K562 (cell line): ENCODE data around the gene LEMD3. TPM values are rescaled to one million over a fixed set of nuclear protein-coding genes. Genes with fewer than 3 reads are reported as not detected.

Source experiments
- CHD2 ChIP-seq: IDR thresholded peaks from 2 replicates; pipeline ENCODE4 v1.6.1; 2011; ENCODE audit warnings: low read depth, low read length
- CREB1 ChIP-seq, 2 experiments: sonication (generic) in 1 of 2; formaldehyde crosslinking in 1 of 2; IDR thresholded peaks; 2 replicates each; pipeline versions ENCODE4 v1.6.1 to v1.8.0; 2012 to 2022; ENCODE audit warnings: inconsistent platforms in 1 of 2, mild to moderate bottlenecking in 1 of 2, missing genetic modification reagents in 1 of 2, moderate library complexity in 1 of 2
- E2F1 ChIP-seq: sonication (generic); formaldehyde crosslinking; IDR thresholded peaks from 2 replicates; pipeline ENCODE4 v1.8.1; 2023; ENCODE audit warnings: mild to moderate bottlenecking, missing genetic modification reagents, moderate library complexity
- E2F8 ChIP-seq: fragments of 450-650 bp; IDR thresholded peaks from 2 replicates; pipeline ENCODE4 v1.7.1; 2018; ENCODE audit warnings: mild to moderate bottlenecking, low read depth; ENCODE audit not compliant: partially characterized antibody
- ELF2 ChIP-seq: fragments of 250-450 bp; sonication (Bioruptor Pico); IDR thresholded peaks from 2 replicates; pipeline ENCODE4 v1.5.0; 2021; ENCODE audit warnings: mild to moderate bottlenecking
- ETV6 ChIP-seq, 3 experiments: fragments of 150-350 bp in 1 of 3; sonication (generic) in 1 of 3; formaldehyde crosslinking in 1 of 3; IDR thresholded peaks; 2 replicates each; pipeline versions ENCODE4 v1.6.1 to v1.8.0; 2014 to 2022; ENCODE audit warnings: borderline replicate concordance in 2 of 3, low read depth in 2 of 3, antibody characterized with exemption in 1 of 3, low read length in 1 of 3, mild to moderate bottlenecking in 1 of 3, missing genetic modification reagents in 1 of 3
- GABPB1 ChIP-seq: sonication (generic); formaldehyde crosslinking; IDR thresholded peaks from 2 replicates; pipeline ENCODE4 v1.8.0; 2022; ENCODE audit warnings: mild to moderate bottlenecking, missing genetic modification reagents
- GATA2 ChIP-seq: sonication (generic); formaldehyde crosslinking; IDR thresholded peaks from 2 replicates; pipeline ENCODE4 v1.4.0; 2020; ENCODE audit warnings: mild to moderate bottlenecking, missing genetic modification reagents
- ILF3 ChIP-seq: fragments of 450-650 bp; IDR thresholded peaks from 2 replicates; pipeline ENCODE4 v1.6.1; 2018; ENCODE audit warnings: antibody characterized with exemption, mild to moderate bottlenecking, moderate library complexity, borderline replicate concordance
- KHSRP ChIP-seq: fragments of 450-650 bp; IDR thresholded peaks from 2 replicates; pipeline ENCODE4 v1.6.1; 2017
- MCM3 ChIP-seq: fragments of 450-650 bp; IDR thresholded peaks from 2 replicates; pipeline ENCODE4 v1.6.1; 2016
- NCOA4 ChIP-seq: fragments of 450-650 bp; IDR thresholded peaks from 2 replicates; pipeline ENCODE4 v1.6.1; 2018; ENCODE audit warnings: mild to moderate bottlenecking; ENCODE audit not compliant: partially characterized antibody
- NFRKB ChIP-seq: fragments of 450-650 bp; IDR thresholded peaks from 2 replicates; pipeline ENCODE4 v1.6.1; 2016; ENCODE audit warnings: low read depth
- NR2C1 ChIP-seq, 2 experiments: fragments of 450-650 bp; IDR thresholded peaks; 2 replicates each; pipeline ENCODE4 v1.6.1; 2017; ENCODE audit warnings: mild to moderate bottlenecking in 2 of 2, antibody characterized with exemption in 1 of 2, inconsistent platforms in 1 of 2, missing compliant biosample characterization in 1 of 2, missing genetic modification characterization in 1 of 2
- PTTG1 ChIP-seq: fragments of 450-650 bp; IDR thresholded peaks from 2 replicates; pipeline ENCODE4 v1.6.1; 2016; ENCODE audit warnings: low read depth, mild to moderate bottlenecking, missing genetic modification characterization, missing compliant biosample characterization
- SIN3B ChIP-seq: fragments of 450-650 bp; IDR thresholded peaks from 2 replicates; pipeline ENCODE4 v1.6.1; 2017; ENCODE audit warnings: low read depth, mild to moderate bottlenecking, moderate library complexity
- SMAD3 ChIP-seq: fragments of 450-650 bp; formaldehyde crosslinking; conservative IDR thresholded peaks from 2 replicates; pipeline ENCODE4 v1.4.0; 2020; ENCODE audit warnings: mild to moderate bottlenecking
- ZBTB43 ChIP-seq: sonication (generic); formaldehyde crosslinking; IDR thresholded peaks from 2 replicates; pipeline ENCODE4 v1.8.0; 2023; ENCODE audit warnings: mild to moderate bottlenecking, missing genetic modification reagents
- ZC3H8 ChIP-seq: fragments of 450-650 bp; IDR thresholded peaks from 2 replicates; pipeline ENCODE4 v1.6.1; 2017
- ZNF23 ChIP-seq: fragments of 250-450 bp; sonication (Bioruptor Pico); IDR thresholded peaks from 2 replicates; pipeline ENCODE4 v1.4.0; 2020; ENCODE audit warnings: mild to moderate bottlenecking
- ZNF3 ChIP-seq: fragments of 250-450 bp; sonication (Bioruptor Pico); IDR thresholded peaks from 2 replicates; pipeline ENCODE4 v1.5.0; 2021; ENCODE audit warnings: mild to moderate bottlenecking, moderate library complexity
- ZNF431 ChIP-seq: sonication (generic); formaldehyde crosslinking; IDR thresholded peaks from 2 replicates; pipeline ENCODE4 v1.8.0; 2022; ENCODE audit warnings: mild to moderate bottlenecking, missing genetic modification reagents
- ZNF707 ChIP-seq: fragments of 250-450 bp; sonication (Bioruptor Pico); conservative IDR thresholded peaks from 2 replicates; pipeline ENCODE4 v1.8.0; 2022; ENCODE audit warnings: inconsistent platforms, mild to moderate bottlenecking, moderate library complexity
- polyA plus RNA-seq, 8 experiments: library from polyadenylated mRNA; depleted of rRNA in 4 of 8; stranded (reverse) in 5 of 8; unstranded in 3 of 8; fragments of >200 nt; fragmentation: Nextera tagmentation in 2 of 8; fragmentation: Illumina TruSeq in 1 of 8; extraction: Ambion mirVana in 2 of 8; extraction: Trizol in 1 of 8; gene quantifications; 2 replicates each; pipeline versions ENCODE4 v1.2.1 to v1.2.3, GENCODE V29; 2011 to 2014; ENCODE audit warnings: inconsistent platforms in 1 of 8, missing spikeins in 1 of 8
- total RNA-seq, 7 experiments: library from RNA; depleted of rRNA in 6 of 7; stranded (reverse); fragments of >200 nt in 6 of 7; fragmentation: Illumina TruSeq in 2 of 7; extraction: Trizol in 2 of 7; gene quantifications; 2 replicates each; pipeline versions ENCODE4 v1.2.1 to v1.2.3, GENCODE V29; 2011 to 2021; ENCODE audit warnings: low replicate concordance in 1 of 7

The LEMD3 gene
- total and polyA plus RNA-seq, 9 of the 15 experiments (the other 6 are each of a cell fraction or from before 2014, with no cell fraction given), result 6.8 to 37.4 (median 17.2) TPM

GRCh38 chr12:65169320-65170208 lies at the start of gene LEMD3 (continued):
- TF ChIP-seq ZNF23 (CRISPR knock-in tag) (no peak), ZC3H8 (no peak), NR2C1 (IDR thresholded peaks at IDR 0.05) (no peak), NR2C1 (tag; IDR thresholded peaks at IDR 0.05) (no peak), ZBTB43 (CRISPR knock-in tag) (no peak), CHD2 (0 out of 2 replicates have a peak, but pooled peaks have one; percentile 14), ELF2 (CRISPR knock-in tag) (peak; percentile 73; the same call in 1 of the 2 replicates), SIN3B (peak; percentile 88), NFRKB (peak; percentile 83; the same call in 1 of the 2 replicates), E2F1 (CRISPR knock-in tag) (0 out of 2 replicates have a peak, but pooled peaks have one; percentile 49), PTTG1 (tag) (no peak), GATA2 (no peak), ZNF707 (no peak), ZNF3 (CRISPR knock-in tag) (no peak), ILF3 (no peak), SMAD3 (CRISPR knock-in tag) (no peak), KHSRP (no peak), GABPB1 (peak; percentile 96), MCM3 (no peak), NCOA4 (no peak), ETV6 (IDR thresholded peaks at IDR 0.05; ENCODE audit: borderline replicate concordance in 1 of 2, low read depth in 2 of 2, low read length in 1 of 2) (no peak; a peak in 1 of 4 replicates), ETV6 (CRISPR knock-in tag; IDR thresholded peaks at IDR 0.05; ENCODE audit: borderline replicate concordance) (no peak; the same call in 1 of the 2 replicates), E2F8 (peak; percentile 78), ZNF431 (CRISPR knock-in tag) (peak; percentile 81; the same call in 1 of the 2 replicates), CREB1 (IDR thresholded peaks at IDR 0.05) (peak; percentile 97), CREB1 (CRISPR knock-in tag; IDR thresholded peaks at IDR 0.05) (peak; percentile 95)
